GM23338 (cell line): Measurements from ENCODE around the gene ENTREP3. TPM values are rescaled to one million over a fixed set of nuclear protein-coding genes. Genes with fewer than 3 reads are reported as not detected.

Source experiments
- ATAC-seq: fragments of 200-7000 bp; cut with Tn5 transposase; 3 replicates; pipeline ENCODE4 v1.9.1; 2020
- DNase-seq: peaks from one replicate; pipeline ENCODE4 v3.0.0-alpha.2; 2015; ENCODE audit warnings: low spot score
- H2AFZ ChIP-seq: fragments of 200-600 bp; sonication (generic); 2 replicates; pipeline ENCODE4 v1.8.0; 2016; ENCODE audit warnings: antibody characterized with exemption, mild to moderate bottlenecking, moderate library complexity
- H3F3A ChIP-seq: fragments of 200-600 bp; sonication (generic); replicated peaks from 2 replicates; pipeline ENCODE4 v1.8.0; 2017; ENCODE audit warnings: antibody characterized with exemption, mixed run types, low read depth
- H3K27ac ChIP-seq: fragments of 200-600 bp; sonication (generic); 2 replicates; pipeline ENCODE4 v1.6.1; 2016; ENCODE audit warnings: low read depth
- H3K27me3 ChIP-seq: fragments of 200-600 bp; sonication (generic); 2 replicates; pipeline ENCODE4 v1.8.0; 2016; ENCODE audit warnings: mild to moderate bottlenecking, mixed run types, moderate library complexity; ENCODE audit not compliant: insufficient read depth
- H3K36me3 ChIP-seq: fragments of 200-600 bp; sonication (generic); 2 replicates; pipeline ENCODE4 v1.8.0; 2016; ENCODE audit warnings: mild to moderate bottlenecking; ENCODE audit not compliant: insufficient read depth
- H3K4me1 ChIP-seq: fragments of 200-600 bp; sonication (generic); 2 replicates; pipeline ENCODE4 v1.8.0; 2016; ENCODE audit warnings: mild to moderate bottlenecking, moderate library complexity; ENCODE audit not compliant: insufficient read depth
- H3K4me2 ChIP-seq: fragments of 200-600 bp; sonication (generic); 2 replicates; pipeline ENCODE4 v1.7.1; 2017; ENCODE audit warnings: mixed run types
- H3K4me3 ChIP-seq: fragments of 200-600 bp; sonication (generic); 2 replicates; pipeline ENCODE4 v1.6.1; 2016; ENCODE audit warnings: mixed run types
- H3K79me2 ChIP-seq: fragments of 200-600 bp; sonication (generic); replicated peaks from 2 replicates; pipeline ENCODE4 v1.8.0; 2017; ENCODE audit warnings: mild to moderate bottlenecking; ENCODE audit not compliant: insufficient read depth
- H3K9me2 ChIP-seq: fragments of 200-600 bp; sonication (generic); 2 replicates; pipeline ENCODE4 v1.8.0; 2017; ENCODE audit not compliant: insufficient read depth
- H4K20me1 ChIP-seq: fragments of 200-600 bp; sonication (generic); replicated peaks from 2 replicates; pipeline ENCODE4 v1.8.0; 2017; ENCODE audit warnings: mild to moderate bottlenecking; ENCODE audit not compliant: insufficient read depth
- H3K27ac Mint-ChIP-seq: 2 replicates; pipeline ENCODE4 v1.8.0; 2020; ENCODE audit warnings: inconsistent platforms, mild to moderate bottlenecking, moderate library complexity, mixed read lengths
- H3K27me3 Mint-ChIP-seq: 3 replicates; pipeline ENCODE4 v1.8.0; 2022; ENCODE audit warnings: low read depth, mild to moderate bottlenecking, moderate library complexity, mixed read lengths, inconsistent platforms; ENCODE audit not compliant: insufficient read depth, poor library complexity
- H3K36me3 Mint-ChIP-seq: 3 replicates; pipeline ENCODE4 v1.8.0; 2021; ENCODE audit warnings: low read depth, mild to moderate bottlenecking, inconsistent platforms, moderate library complexity, mixed read lengths
- H3K4me1 Mint-ChIP-seq: 3 replicates; pipeline ENCODE4 v1.8.0; 2020; ENCODE audit warnings: mild to moderate bottlenecking, inconsistent platforms, mixed read lengths
- H3K4me3 Mint-ChIP-seq: 3 replicates; pipeline ENCODE4 v1.8.0; 2021; ENCODE audit warnings: moderate library complexity, mild to moderate bottlenecking, inconsistent platforms, mixed read lengths
- H3K9me3 Mint-ChIP-seq: 3 replicates; pipeline ENCODE4 v1.8.0; 2020; ENCODE audit warnings: moderate library complexity, mild to moderate bottlenecking, inconsistent platforms, mixed read lengths
- CREB1 ChIP-seq: fragments of 250-450 bp; sonication (Bioruptor Pico); IDR thresholded peaks from 2 replicates; pipeline ENCODE4 v1.5.0; 2020; ENCODE audit warnings: low read depth, mild to moderate bottlenecking, moderate library complexity
- EZH2 ChIP-seq: fragments of 200-600 bp; sonication (generic); IDR thresholded peaks from one replicate; pipeline ENCODE4 v1.8.0; 2017; ENCODE audit warnings: antibody characterized with exemption, mild to moderate bottlenecking, low read depth; ENCODE audit not compliant: unreplicated experiment
- EZH2phosphoT487 ChIP-seq: fragments of 200-600 bp; sonication (generic); IDR thresholded peaks from one replicate; pipeline ENCODE4 v1.8.1; 2018; ENCODE audit warnings: antibody characterized with exemption; ENCODE audit not compliant: unreplicated experiment
- JUNB ChIP-seq: IDR thresholded peaks from one replicate; pipeline ENCODE4 v1.6.1; 2016; ENCODE audit warnings: antibody characterized with exemption; ENCODE audit not compliant: unreplicated experiment
- POLR2AphosphoS5 ChIP-seq: IDR thresholded peaks from 2 replicates; pipeline ENCODE4 v1.6.1; 2016; ENCODE audit warnings: antibody characterized with exemption, low read depth
- STAT1 ChIP-seq: IDR thresholded peaks from one replicate; pipeline ENCODE4 v1.6.1; 2016; ENCODE audit warnings: antibody characterized with exemption; ENCODE audit not compliant: unreplicated experiment
- ZNF331 ChIP-seq: fragments of 250-450 bp; sonication (Bioruptor Pico); IDR thresholded peaks from 2 replicates; pipeline ENCODE4 v1.5.0; 2020; ENCODE audit warnings: low read depth, mild to moderate bottlenecking, moderate library complexity
- polyA plus RNA-seq: library from polyadenylated mRNA; unstranded; fragments of >200 nt; fragmentation: Nextera tagmentation; extraction: Ambion mirVana; gene quantifications from 2 replicates; pipeline ENCODE4 v1.2.1, GENCODE V29; 2016
- total RNA-seq: library from RNA; depleted of rRNA; stranded (reverse); fragments of >200 nt; shearing (Covaris generic); gene quantifications from 2 replicates; pipeline ENCODE4 v1.2.3, GENCODE V29; 2014
- TF ChIP-seq, protein P1 (sequence below): fragments of 250-450 bp; sonication (Bioruptor Pico); IDR thresholded peaks from 2 replicates; pipeline ENCODE4 v1.5.0; 2020; ENCODE audit warnings: mild to moderate bottlenecking, moderate library complexity
- TF ChIP-seq, protein P2 (sequence below): IDR thresholded peaks from 2 replicates; pipeline ENCODE4 v1.6.1; 2016; ENCODE audit warnings: antibody characterized with exemption
- TF ChIP-seq, protein P3 (sequence below), 2 experiments: fragments of 200-600 bp in 1 of 2; sonication (generic) in 1 of 2; conservative IDR thresholded peaks; 2 replicates each; pipeline versions ENCODE4 v1.5.1 to v1.6.1; 2016 to 2017; ENCODE audit warnings: antibody characterized with exemption in 2 of 2, low read depth in 2 of 2, mild to moderate bottlenecking in 2 of 2, moderate library complexity in 1 of 2

Gene ENTREP3
- total and polyA plus RNA-seq, 2 experiments from 2014 or later = 18.6 to 46.3 TPM

DNA sequence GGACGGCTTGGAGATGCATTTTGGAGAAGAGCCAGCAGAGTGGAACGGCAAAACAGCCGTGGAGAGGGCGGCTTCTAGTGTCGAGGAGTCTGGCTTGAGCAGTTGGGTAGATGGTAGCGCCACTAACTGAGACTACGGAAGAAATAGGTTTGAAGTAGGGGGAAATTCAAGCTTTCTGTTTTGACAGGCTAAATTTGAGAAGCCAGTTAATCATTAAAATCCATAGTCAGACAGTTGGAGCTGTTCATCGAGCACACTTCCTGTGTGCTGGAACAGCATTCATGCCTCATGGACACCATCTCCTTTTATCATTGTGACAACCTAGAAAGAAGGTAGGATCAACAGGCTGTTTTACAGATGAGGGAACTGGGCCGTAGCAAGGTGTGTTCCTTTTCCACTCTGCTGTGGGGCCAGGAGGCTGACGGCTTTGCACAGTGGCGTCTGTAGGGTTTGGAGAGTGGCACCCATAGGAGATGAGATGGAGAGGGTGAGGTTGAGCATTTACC lies 49.3 kb upstream of the ENTREP3 start:
- peaks cover 3% of the 10 kb centered on the region; the same call in 1 of the 3 replicates for H3K36me3 Mint-ChIP-seq
- H3K27me3 Mint-ChIP-seq = peaks cover 10% of the 10 kb centered on the region

More for the DNA sequence above, 49.3 kb upstream of the ENTREP3 start:
- Histone ChIP-seq H3K79me2 (peaks cover 8% of the 10 kb centered on the region), H3K4me3 (no peak overlapping the region), H3K4me2 (no peak overlapping the region), H3K9me2 (no peaks in the 10 kb centered on the region), H2AFZ (no peak overlapping the region), H4K20me1 (no peaks in the 10 kb centered on the region), H3K27ac (no peak overlapping the region), H3K27me3 (no peaks in the 10 kb centered on the region), H3F3A (peaks cover 8% of the 10 kb centered on the region; the same call in 1 of the 2 replicates), H3K36me3 (no peaks in the 10 kb centered on the region), H3K4me1 (peaks cover 6% of the 10 kb centered on the region)
- Mint-ChIP-seq H3K4me1 (peaks cover 12% of the 10 kb centered on the region), H3K9me3 (no peaks in the 10 kb centered on the region), H3K27ac (no peak overlapping the region), H3K4me3 (no peak overlapping the region)
- ATAC-seq = no peak
- DNase-seq = no peak
- TF ChIP-seq JUNB (no peak), CREB1 (CRISPR knock-in tag) (no peak), POLR2AphosphoS5 (no peak), STAT1 (no peak), EZH2 (no peak), EZH2phosphoT487 (no peak), ZNF331 (CRISPR knock-in tag) (no peak)
- TF ChIP-seq, protein P1, sequence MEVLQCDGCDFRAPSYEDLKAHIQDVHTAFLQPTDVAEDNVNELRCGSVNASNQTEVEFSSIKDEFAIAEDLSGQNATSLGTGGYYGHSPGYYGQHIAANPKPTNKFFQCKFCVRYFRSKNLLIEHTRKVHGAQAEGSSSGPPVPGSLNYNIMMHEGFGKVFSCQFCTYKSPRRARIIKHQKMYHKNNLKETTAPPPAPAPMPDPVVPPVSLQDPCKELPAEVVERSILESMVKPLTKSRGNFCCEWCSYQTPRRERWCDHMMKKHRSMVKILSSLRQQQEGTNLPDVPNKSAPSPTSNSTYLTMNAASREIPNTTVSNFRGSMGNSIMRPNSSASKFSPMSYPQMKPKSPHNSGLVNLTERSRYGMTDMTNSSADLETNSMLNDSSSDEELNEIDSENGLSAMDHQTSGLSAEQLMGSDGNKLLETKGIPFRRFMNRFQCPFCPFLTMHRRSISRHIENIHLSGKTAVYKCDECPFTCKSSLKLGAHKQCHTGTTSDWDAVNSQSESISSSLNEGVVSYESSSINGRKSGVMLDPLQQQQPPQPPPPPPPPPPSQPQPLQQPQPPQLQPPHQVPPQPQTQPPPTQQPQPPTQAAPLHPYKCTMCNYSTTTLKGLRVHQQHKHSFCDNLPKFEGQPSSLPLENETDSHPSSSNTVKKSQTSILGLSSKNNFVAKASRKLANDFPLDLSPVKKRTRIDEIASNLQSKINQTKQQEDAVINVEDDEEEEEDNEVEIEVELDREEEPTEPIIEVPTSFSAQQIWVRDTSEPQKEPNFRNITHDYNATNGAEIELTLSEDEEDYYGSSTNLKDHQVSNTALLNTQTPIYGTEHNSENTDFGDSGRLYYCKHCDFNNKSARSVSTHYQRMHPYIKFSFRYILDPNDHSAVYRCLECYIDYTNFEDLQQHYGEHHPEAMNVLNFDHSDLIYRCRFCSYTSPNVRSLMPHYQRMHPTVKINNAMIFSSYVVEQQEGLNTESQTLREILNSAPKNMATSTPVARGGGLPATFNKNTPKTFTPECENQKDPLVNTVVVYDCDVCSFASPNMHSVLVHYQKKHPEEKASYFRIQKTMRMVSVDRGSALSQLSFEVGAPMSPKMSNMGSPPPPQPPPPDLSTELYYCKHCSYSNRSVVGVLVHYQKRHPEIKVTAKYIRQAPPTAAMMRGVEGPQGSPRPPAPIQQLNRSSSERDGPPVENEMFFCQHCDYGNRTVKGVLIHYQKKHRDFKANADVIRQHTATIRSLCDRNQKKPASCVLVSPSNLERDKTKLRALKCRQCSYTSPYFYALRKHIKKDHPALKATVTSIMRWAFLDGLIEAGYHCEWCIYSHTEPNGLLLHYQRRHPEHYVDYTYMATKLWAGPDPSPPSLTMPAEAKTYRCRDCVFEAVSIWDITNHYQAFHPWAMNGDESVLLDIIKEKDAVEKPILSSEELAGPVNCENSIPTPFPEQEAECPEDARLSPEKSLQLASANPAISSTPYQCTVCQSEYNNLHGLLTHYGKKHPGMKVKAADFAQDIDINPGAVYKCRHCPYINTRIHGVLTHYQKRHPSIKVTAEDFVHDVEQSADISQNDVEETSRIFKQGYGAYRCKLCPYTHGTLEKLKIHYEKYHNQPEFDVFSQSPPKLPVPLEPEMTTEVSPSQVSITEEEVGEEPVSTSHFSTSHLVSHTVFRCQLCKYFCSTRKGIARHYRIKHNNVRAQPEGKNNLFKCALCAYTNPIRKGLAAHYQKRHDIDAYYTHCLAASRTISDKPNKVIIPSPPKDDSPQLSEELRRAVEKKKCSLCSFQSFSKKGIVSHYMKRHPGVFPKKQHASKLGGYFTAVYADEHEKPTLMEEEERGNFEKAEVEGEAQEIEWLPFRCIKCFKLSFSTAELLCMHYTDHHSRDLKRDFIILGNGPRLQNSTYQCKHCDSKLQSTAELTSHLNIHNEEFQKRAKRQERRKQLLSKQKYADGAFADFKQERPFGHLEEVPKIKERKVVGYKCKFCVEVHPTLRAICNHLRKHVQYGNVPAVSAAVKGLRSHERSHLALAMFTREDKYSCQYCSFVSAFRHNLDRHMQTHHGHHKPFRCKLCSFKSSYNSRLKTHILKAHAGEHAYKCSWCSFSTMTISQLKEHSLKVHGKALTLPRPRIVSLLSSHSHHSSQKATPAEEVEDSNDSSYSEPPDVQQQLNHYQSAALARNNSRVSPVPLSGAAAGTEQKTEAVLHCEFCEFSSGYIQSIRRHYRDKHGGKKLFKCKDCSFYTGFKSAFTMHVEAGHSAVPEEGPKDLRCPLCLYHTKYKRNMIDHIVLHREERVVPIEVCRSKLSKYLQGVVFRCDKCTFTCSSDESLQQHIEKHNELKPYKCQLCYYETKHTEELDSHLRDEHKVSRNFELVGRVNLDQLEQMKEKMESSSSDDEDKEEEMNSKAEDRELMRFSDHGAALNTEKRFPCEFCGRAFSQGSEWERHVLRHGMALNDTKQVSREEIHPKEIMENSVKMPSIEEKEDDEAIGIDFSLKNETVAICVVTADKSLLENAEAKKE (CRISPR knock-in tag) = no peak
- TF ChIP-seq, protein P2, sequence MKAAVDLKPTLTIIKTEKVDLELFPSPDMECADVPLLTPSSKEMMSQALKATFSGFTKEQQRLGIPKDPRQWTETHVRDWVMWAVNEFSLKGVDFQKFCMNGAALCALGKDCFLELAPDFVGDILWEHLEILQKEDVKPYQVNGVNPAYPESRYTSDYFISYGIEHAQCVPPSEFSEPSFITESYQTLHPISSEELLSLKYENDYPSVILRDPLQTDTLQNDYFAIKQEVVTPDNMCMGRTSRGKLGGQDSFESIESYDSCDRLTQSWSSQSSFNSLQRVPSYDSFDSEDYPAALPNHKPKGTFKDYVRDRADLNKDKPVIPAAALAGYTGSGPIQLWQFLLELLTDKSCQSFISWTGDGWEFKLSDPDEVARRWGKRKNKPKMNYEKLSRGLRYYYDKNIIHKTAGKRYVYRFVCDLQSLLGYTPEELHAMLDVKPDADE = no peak
- TF ChIP-seq, protein P3, sequence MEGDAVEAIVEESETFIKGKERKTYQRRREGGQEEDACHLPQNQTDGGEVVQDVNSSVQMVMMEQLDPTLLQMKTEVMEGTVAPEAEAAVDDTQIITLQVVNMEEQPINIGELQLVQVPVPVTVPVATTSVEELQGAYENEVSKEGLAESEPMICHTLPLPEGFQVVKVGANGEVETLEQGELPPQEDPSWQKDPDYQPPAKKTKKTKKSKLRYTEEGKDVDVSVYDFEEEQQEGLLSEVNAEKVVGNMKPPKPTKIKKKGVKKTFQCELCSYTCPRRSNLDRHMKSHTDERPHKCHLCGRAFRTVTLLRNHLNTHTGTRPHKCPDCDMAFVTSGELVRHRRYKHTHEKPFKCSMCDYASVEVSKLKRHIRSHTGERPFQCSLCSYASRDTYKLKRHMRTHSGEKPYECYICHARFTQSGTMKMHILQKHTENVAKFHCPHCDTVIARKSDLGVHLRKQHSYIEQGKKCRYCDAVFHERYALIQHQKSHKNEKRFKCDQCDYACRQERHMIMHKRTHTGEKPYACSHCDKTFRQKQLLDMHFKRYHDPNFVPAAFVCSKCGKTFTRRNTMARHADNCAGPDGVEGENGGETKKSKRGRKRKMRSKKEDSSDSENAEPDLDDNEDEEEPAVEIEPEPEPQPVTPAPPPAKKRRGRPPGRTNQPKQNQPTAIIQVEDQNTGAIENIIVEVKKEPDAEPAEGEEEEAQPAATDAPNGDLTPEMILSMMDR (conservative IDR thresholded peaks at IDR 0.05; ENCODE audit: low read depth in 2 of 2) = no peak
